ENCODE measurements around the gene MOK.

Gene MOK

GRCh38 chr14:102203382-102203781 lies 101.6 kb downstream of the MOK start:
- DNase-seq (ENCODE audit: low read depth in 2 of 2): no peak

- no peak for DNase-seq (ENCODE audit: low read depth in 2 of 2)
Observed at GRCh38 chr14:102202944-102203343, 102.0 kb downstream of the MOK start.

- no peak for DNase-seq (ENCODE audit: low read depth in 2 of 2)
Observed at GRCh38 chr14:102201776-102202175, 103.2 kb downstream of the MOK start.

GRCh38 chr14:102201353-102201738 lies 103.6 kb downstream of the MOK start:
- no peak for DNase-seq (ENCODE audit: low read depth in 2 of 2)

GRCh38 chr14:102200690-102201352 lies 104.1 kb downstream of the MOK start:
- DNase-seq (ENCODE audit: low read depth in 2 of 2): no peak

- no peak for DNase-seq (ENCODE audit: low read depth in 2 of 2)
Observed at GRCh38 chr14:102197317-102197853, 107.6 kb downstream of the MOK start.

- DNase-seq (ENCODE audit: low read depth in 2 of 2): no peak
Observed at GRCh38 chr14:102196902-102197230, 108.1 kb downstream of the MOK start.

GRCh38 chr14:102196039-102196901 lies 108.7 kb downstream of the MOK start:
- no peak for DNase-seq (ENCODE audit: low read depth in 2 of 2)

GRCh38 chr14:102195446-102195845 lies 109.5 kb downstream of the MOK start:
- DNase-seq (ENCODE audit: low read depth in 2 of 2): no peak

- DNase-seq (ENCODE audit: low read depth in 2 of 2): no peak
Observed at GRCh38 chr14:102194856-102195255, 110.1 kb downstream of the MOK start.

- DNase-seq (ENCODE audit: low read depth in 2 of 2): no peak
Observed at GRCh38 chr14:102192840-102193502, 112.0 kb downstream of the MOK start.

- DNase-seq (ENCODE audit: low read depth in 2 of 2): no peak
Observed at GRCh38 chr14:102189874-102190273, 115.1 kb downstream of the MOK start.

- DNase-seq (ENCODE audit: low read depth in 2 of 2): no peak
Observed at GRCh38 chr14:102188187-102188586, 116.8 kb downstream of the MOK start.

- DNase-seq (ENCODE audit: low read depth in 2 of 2): no peak
Observed at GRCh38 chr14:102187568-102188001, 117.4 kb downstream of the MOK start.

- DNase-seq (ENCODE audit: low read depth in 2 of 2): no peak
Observed at GRCh38 chr14:102187044-102187443, 117.9 kb downstream of the MOK start.

- no peak for DNase-seq (ENCODE audit: low read depth in 2 of 2)
Observed at GRCh38 chr14:102185360-102185759, 119.6 kb downstream of the MOK start.

- no peak for DNase-seq (ENCODE audit: low read depth in 2 of 2)
Observed at GRCh38 chr14:102184316-102185035, 120.5 kb downstream of the MOK start.

GRCh38 chr14:102183886-102184285 lies 121.1 kb downstream of the MOK start:
- no peak for DNase-seq (ENCODE audit: low read depth in 2 of 2)

GRCh38 chr14:102182936-102183619 lies 121.9 kb downstream of the MOK start:
- DNase-seq (ENCODE audit: low read depth in 2 of 2): no peak

- DNase-seq (ENCODE audit: low read depth in 2 of 2): no peak
Observed at GRCh38 chr14:102182190-102182589, 122.8 kb downstream of the MOK start.

GRCh38 chr14:102181187-102181586 lies 123.8 kb downstream of the MOK start:
- DNase-seq (ENCODE audit: low read depth in 2 of 2): no peak
